KMS-11 (cell line): Measurements from ENCODE around the gene TOB1.
"Not testable (repeated sequence)": the region's sequence is repeated elsewhere in the genome, so short reads cannot be mapped to it uniquely, and the experiment has no call there.

Source experiments
- H2AFZ ChIP-seq: fragments of 200-600 bp; sonication (generic); 2 replicates; pipeline ENCODE4 v1.6.1; 2016; ENCODE audit warnings: antibody characterized with exemption, mixed run types, low read depth
- H3K27ac ChIP-seq: fragments of 200-600 bp; sonication (generic); 2 replicates; pipeline ENCODE4 v1.6.1; 2016; ENCODE audit warnings: mild to moderate bottlenecking, mixed run types
- H3K27me3 ChIP-seq: fragments of 200-600 bp; sonication (generic); 2 replicates; pipeline ENCODE4 v1.6.1; 2017; ENCODE audit warnings: mild to moderate bottlenecking, low read depth, mixed run types, moderate library complexity; ENCODE audit not compliant: insufficient read depth
- H3K36me3 ChIP-seq: fragments of 200-600 bp; sonication (generic); 2 replicates; pipeline ENCODE4 v1.6.1; 2017; ENCODE audit warnings: mild to moderate bottlenecking, mixed run types; ENCODE audit not compliant: insufficient read depth
- H3K4me1 ChIP-seq: fragments of 200-600 bp; sonication (generic); 2 replicates; pipeline ENCODE4 v1.6.1; 2016; ENCODE audit warnings: mild to moderate bottlenecking, low read depth, mixed run types; ENCODE audit not compliant: poor library complexity, severe bottlenecking
- H3K4me2 ChIP-seq: fragments of 200-600 bp; sonication (generic); 2 replicates; pipeline ENCODE4 v1.7.0; 2016; ENCODE audit warnings: mild to moderate bottlenecking, mixed run types
- H3K4me3 ChIP-seq: fragments of 200-600 bp; sonication (generic); IDR thresholded peaks from 2 replicates; pipeline ENCODE4 v1.6.1; 2017; ENCODE audit warnings: low read depth, low read length, mixed read lengths; ENCODE audit not compliant: insufficient read depth
- H3K79me2 ChIP-seq: fragments of 200-600 bp; sonication (generic); 2 replicates; pipeline ENCODE4 v1.6.1; 2016; ENCODE audit warnings: low read depth, mixed run types; ENCODE audit not compliant: insufficient read depth
- H3K9ac ChIP-seq: fragments of 200-600 bp; sonication (generic); 2 replicates; pipeline ENCODE4 v1.6.1; 2016; ENCODE audit warnings: mild to moderate bottlenecking, mixed run types
- H4K20me1 ChIP-seq: fragments of 200-600 bp; sonication (generic); 2 replicates; pipeline ENCODE4 v1.6.1; 2016; ENCODE audit warnings: mild to moderate bottlenecking, mixed run types; ENCODE audit not compliant: insufficient read depth
- TF ChIP-seq, protein P1 (sequence below): fragments of 200-600 bp; sonication (generic); conservative IDR thresholded peaks from 2 replicates; pipeline ENCODE4 v1.6.1; 2017; ENCODE audit warnings: low read depth, mild to moderate bottlenecking, antibody characterized with exemption, low read length, moderate library complexity, mixed read lengths

Gene TOB1

GRCh38 chr17:50863931-50864330 lies 2.2 kb downstream of the TOB1 start:
- no peak overlapping the region for H2AFZ ChIP-seq
- peak overlapping the region; percentile 61 for H3K4me2 ChIP-seq
- TF ChIP-seq, protein P1, sequence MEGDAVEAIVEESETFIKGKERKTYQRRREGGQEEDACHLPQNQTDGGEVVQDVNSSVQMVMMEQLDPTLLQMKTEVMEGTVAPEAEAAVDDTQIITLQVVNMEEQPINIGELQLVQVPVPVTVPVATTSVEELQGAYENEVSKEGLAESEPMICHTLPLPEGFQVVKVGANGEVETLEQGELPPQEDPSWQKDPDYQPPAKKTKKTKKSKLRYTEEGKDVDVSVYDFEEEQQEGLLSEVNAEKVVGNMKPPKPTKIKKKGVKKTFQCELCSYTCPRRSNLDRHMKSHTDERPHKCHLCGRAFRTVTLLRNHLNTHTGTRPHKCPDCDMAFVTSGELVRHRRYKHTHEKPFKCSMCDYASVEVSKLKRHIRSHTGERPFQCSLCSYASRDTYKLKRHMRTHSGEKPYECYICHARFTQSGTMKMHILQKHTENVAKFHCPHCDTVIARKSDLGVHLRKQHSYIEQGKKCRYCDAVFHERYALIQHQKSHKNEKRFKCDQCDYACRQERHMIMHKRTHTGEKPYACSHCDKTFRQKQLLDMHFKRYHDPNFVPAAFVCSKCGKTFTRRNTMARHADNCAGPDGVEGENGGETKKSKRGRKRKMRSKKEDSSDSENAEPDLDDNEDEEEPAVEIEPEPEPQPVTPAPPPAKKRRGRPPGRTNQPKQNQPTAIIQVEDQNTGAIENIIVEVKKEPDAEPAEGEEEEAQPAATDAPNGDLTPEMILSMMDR = no peak
- H3K36me3 ChIP-seq = peaks cover 9% of the 10 kb centered on the region; the same call in 1 of the 2 replicates
- peaks cover 35% of the 10 kb centered on the region for H3K4me1 ChIP-seq
- no peaks in the 10 kb centered on the region for H4K20me1 ChIP-seq
- peaks cover 36% of the 10 kb centered on the region for H3K79me2 ChIP-seq
- no peak overlapping the region for H3K9ac ChIP-seq
- H3K27ac ChIP-seq = peak overlapping the region; percentile 96; the same call in 1 of the 2 replicates
- no peaks in the 10 kb centered on the region for H3K27me3 ChIP-seq
- H3K4me3 ChIP-seq = no peak overlapping the region

- H3K4me3 ChIP-seq = no peak overlapping the region
- TF ChIP-seq, protein P1 = peak; percentile 58
- peaks cover 36% of the 10 kb centered on the region for H3K79me2 ChIP-seq
- peak overlapping the region; percentile 61 for H3K4me2 ChIP-seq
- H3K27me3 ChIP-seq = no peaks in the 10 kb centered on the region
- peaks cover 9% of the 10 kb centered on the region; the same call in 1 of the 2 replicates for H3K36me3 ChIP-seq
- H4K20me1 ChIP-seq = no peaks in the 10 kb centered on the region
- peaks cover 29% of the 10 kb centered on the region for H3K4me1 ChIP-seq
- H2AFZ ChIP-seq = no peak overlapping the region
- H3K27ac ChIP-seq = no peak overlapping the region
- H3K9ac ChIP-seq = no peak overlapping the region
Observed at GRCh38 chr17:50863221-50863843, 2.8 kb downstream of the TOB1 start.

GRCh38 chr17:50861822-50862528 lies 4.2 kb downstream of the TOB1 start:
- Histone ChIP-seq H3K4me2 (no peak overlapping the region), H3K4me1 (peaks cover 24% of the 10 kb centered on the region), H3K4me3 (no peak overlapping the region), H3K36me3 (peaks cover 9% of the 10 kb centered on the region; the same call in 1 of the 2 replicates), H3K27ac (no peak overlapping the region), H3K79me2 (peaks cover 36% of the 10 kb centered on the region), H3K9ac (no peak overlapping the region), H3K27me3 (no peaks in the 10 kb centered on the region), H2AFZ (no peak overlapping the region), H4K20me1 (no peaks in the 10 kb centered on the region)
- TF ChIP-seq, protein P1 = no peak

DNA sequence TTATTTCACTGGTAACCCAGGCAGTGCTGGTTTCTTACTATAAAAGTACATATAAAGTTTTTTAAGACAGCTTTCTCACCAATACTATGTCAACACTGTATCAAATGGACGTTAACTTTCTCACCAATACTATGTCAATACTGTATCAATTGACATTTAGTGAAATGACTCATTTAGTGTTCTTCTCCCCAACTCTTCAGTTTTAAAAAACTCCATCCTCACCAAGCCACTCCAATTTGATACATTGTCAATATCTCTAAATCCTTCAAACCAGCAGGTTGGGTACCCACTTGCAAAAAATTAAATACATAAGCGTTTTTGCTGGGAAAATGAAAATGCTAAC lies 4.8 kb downstream of the TOB1 start:
- H3K4me2 ChIP-seq = no peak overlapping the region
- peaks cover 9% of the 10 kb centered on the region; the same call in 1 of the 2 replicates for H3K36me3 ChIP-seq
- peaks cover 24% of the 10 kb centered on the region for H3K4me1 ChIP-seq
- peaks cover 36% of the 10 kb centered on the region for H3K79me2 ChIP-seq
- TF ChIP-seq, protein P1 = no peak
- no peaks in the 10 kb centered on the region for H3K27me3 ChIP-seq
- no peak overlapping the region for H2AFZ ChIP-seq
- H3K27ac ChIP-seq = no peak overlapping the region
- no peak overlapping the region for H3K9ac ChIP-seq
- no peaks in the 10 kb centered on the region for H4K20me1 ChIP-seq
- H3K4me3 ChIP-seq = no peak overlapping the region

DNA sequence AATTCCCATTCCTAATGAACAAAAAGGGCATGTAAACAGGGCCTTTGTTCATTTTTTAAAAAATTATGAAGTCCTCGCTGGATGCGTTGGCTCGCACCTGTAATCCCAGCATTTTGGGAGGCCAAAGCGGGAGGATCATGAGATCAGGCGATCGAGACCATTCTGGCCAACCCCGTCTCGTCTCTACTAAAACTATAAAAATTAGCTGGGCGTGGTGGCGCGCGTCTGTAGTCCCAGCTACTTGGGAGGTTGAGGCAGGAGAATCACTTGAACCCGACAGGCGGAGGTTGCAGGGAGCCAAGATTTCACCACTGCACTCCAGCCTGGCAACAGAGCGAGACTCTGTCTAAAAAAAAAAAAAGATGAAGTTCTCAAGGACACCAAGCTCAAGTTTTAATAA lies 6.4 kb downstream of the TOB1 start:
- H3K27ac ChIP-seq, H3K4me2 ChIP-seq, H2AFZ ChIP-seq, H4K20me1 ChIP-seq, H3K4me3 ChIP-seq, H3K9ac ChIP-seq, H3K36me3 ChIP-seq, H3K27me3 ChIP-seq: not testable (repeated sequence)
- peaks cover 24% of the 10 kb centered on the region for H3K4me1 ChIP-seq
- H3K79me2 ChIP-seq = peaks cover 26% of the 10 kb centered on the region
